ENCODE results near the gene NOSIP. TPM values are rescaled to one million over a fixed set of nuclear protein-coding genes. Genes with fewer than 3 reads are reported as not detected.
A peak's percentile ranks its signal among the peaks of the same experiment; 100 is the strongest.
"Not testable (repeated sequence)": the region's sequence is repeated elsewhere in the genome, so short reads cannot be mapped to it uniquely, and the experiment has no call there.

Gene NOSIP, protein sequence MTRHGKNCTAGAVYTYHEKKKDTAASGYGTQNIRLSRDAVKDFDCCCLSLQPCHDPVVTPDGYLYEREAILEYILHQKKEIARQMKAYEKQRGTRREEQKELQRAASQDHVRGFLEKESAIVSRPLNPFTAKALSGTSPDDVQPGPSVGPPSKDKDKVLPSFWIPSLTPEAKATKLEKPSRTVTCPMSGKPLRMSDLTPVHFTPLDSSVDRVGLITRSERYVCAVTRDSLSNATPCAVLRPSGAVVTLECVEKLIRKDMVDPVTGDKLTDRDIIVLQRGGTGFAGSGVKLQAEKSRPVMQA
- total RNA-seq = 66.1 and 68.5 TPM in 2 replicates

DNA sequence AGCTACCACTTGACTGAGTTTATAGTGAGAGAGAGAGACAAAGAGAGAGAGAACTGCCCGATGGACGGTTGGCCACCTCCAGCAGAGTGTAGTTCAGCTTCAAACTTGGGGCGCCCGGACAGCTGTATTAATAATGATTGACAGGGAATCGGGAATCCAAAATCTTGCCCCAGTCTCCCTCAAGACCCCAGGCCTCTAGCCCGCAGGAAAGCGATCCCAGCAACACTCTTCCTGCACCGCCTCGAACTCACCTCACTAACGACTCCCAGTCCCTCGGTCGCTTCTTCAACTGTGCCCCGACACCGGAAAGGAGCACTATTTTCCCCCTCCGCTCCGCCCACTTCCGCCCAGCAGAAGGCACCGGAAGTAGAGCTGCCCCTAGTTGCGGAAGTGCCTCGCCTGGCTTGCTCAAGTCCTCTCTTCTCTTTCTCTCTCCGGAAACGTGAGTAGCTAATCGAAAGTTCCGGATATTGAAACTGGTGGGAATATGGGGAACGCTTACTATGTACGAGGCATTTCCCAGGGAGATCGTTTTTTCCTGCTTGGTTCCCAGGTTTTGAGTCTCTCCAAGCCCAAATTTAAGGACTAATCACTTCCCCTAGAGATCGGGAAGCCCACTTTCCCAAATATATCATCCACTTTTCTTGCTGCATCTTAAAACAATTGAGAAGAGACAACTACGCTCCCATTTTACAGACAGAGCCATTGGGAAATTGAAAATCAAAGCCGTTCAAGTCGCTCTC is at the start of gene NOSIP:
Gene NOSIP, minus strand, starts transcription at position 293 of the 743 bp plus-strand sequence. CDS start 19,865 bp downstream, outside the sequence.
- H3K9me3 Mint-ChIP-seq = no peaks in the 10 kb centered on the region
- intact Hi-C loops (cut with micrococcal nuclease) = loop anchor here (1.0 kb wide), 1 partner anchor 10 kb away; no protein-coding TSS in a partner anchor
- H3K4me3 Mint-ChIP-seq = peak within 1 kb of the TSS; percentile 97
- peaks cover 3% of the 10 kb centered on the region for H3K27me3 Mint-ChIP-seq
- peak; percentile 99 for DNase-seq
- peaks cover 25% of the 10 kb centered on the region for H3K4me1 Mint-ChIP-seq
- peak within 1 kb of the TSS; percentile 93 for H3K27ac Mint-ChIP-seq
- H3K36me3 Mint-ChIP-seq (ENCODE audit: low read depth) = peaks cover 16% of the 10 kb centered on the region

DNA sequence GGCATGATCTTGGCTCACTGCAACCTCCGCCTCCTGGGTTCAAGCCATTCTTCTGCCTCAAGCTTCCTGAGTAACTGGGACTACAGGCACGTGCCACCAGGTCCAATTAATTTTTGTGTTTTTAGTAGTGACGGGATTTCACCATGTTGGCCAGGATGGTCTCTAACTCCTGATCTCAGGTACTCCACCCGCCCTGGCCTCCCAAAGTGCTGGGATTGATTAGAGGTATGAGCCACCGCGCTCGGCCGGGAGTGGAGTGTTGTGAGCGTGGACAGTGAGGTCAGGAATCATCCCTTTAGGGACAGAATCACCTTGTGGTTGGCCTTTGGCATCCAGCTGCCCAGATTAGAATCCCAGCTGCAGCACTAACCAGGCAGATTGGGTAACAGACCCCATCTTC is 49.3 kb upstream of the NOSIP start:
- Mint-ChIP-seq H3K9me3 (no peaks in the 10 kb centered on the region), H3K27ac (no peak overlapping the region), H3K4me3 (no peak overlapping the region), H3K4me1 (no peaks in the 10 kb centered on the region), H3K36me3 (ENCODE audit: low read depth) (peaks cover 15% of the 10 kb centered on the region), H3K27me3 (no peaks in the 10 kb centered on the region)
- no peak for DNase-seq
- intact Hi-C loops (cut with micrococcal nuclease) = no loop called here

GRCh38 chr19:49626226-49626625 is 45.9 kb upstream of the NOSIP start:
- no peaks in the 10 kb centered on the region for H3K27me3 Mint-ChIP-seq
- DNase-seq = no peak
- H3K9me3 Mint-ChIP-seq = no peaks in the 10 kb centered on the region
- H3K27ac Mint-ChIP-seq = no peak overlapping the region
- H3K36me3 Mint-ChIP-seq (ENCODE audit: low read depth) = peaks cover 32% of the 10 kb centered on the region
- H3K4me3 Mint-ChIP-seq = no peak overlapping the region
- intact Hi-C loops (cut with micrococcal nuclease) = no loop called here
- no peaks in the 10 kb centered on the region for H3K4me1 Mint-ChIP-seq

DNA sequence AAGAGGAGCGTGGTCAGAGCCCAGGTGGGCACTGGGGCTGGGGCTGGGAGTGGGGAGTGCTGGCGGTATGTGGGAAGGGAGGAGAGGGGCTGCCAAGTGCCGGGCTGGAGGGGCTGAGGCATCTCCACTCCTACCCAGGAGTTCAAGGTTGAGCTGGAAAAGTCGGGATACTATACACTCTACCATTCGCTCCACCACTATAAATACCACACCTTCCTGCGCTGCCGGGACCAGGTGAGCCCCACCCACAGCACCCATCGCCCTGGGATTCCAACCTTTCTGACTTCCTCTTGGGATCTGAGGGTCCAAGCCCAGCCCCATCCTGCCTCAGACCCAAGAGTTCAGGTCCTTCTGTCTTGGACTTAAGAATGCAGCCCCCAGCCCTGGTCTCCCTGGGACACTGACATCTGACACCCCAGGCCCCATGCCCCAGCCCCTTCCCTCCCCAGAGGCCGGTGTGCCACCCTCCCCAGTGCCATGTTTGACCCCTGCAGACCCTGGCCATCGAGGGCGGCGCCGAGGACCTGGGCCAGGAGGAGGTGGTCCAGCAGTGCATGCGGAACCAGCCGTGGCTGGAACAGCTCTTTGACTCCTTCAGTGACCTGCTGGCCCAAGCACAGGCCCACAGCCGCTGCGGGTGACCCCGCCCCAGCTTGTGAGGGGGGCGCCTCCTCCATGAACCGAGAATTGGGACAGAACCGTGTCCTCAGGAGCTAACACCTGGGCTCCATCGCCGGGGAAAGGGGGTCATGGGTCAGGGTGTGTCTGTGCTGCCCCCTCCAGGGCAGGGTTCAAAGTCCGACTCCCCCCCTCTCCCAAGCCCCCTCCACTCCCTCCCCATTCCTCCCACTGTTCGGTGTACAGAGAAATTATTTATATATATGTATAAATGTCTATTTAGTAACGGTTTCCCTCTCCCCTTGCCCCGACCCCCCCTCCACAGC is 44.9 kb upstream of the NOSIP start:
- H3K4me1 Mint-ChIP-seq = no peaks in the 10 kb centered on the region
- H3K27me3 Mint-ChIP-seq = no peaks in the 10 kb centered on the region
- no peak for DNase-seq
- no peaks in the 10 kb centered on the region for H3K9me3 Mint-ChIP-seq
- no peak overlapping the region for H3K4me3 Mint-ChIP-seq
- intact Hi-C loops (cut with micrococcal nuclease) = no loop called here
- no peak overlapping the region for H3K27ac Mint-ChIP-seq
- peaks cover 32% of the 10 kb centered on the region for H3K36me3 Mint-ChIP-seq (ENCODE audit: low read depth)

DNA sequence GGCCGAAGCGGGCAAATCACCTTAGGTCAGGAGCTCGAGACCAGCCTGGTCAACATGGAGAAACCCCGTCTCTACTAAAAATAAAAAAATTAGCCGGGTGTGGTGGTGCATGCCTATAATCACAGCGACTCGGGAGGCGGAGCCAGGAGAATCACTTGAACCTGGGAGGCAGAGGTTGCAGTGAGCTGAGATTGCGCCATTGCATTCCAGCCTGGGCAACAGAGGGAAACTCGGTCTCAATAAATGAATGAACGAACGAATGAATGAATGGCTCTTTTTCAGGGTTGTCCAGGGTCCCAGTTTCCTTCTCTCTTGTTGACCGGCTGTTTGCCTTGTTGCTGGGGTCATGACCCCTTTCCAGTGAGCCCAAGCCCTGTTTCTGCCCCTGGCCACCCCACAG is 37.5 kb upstream of the NOSIP start:
- H3K4me1 Mint-ChIP-seq; intact Hi-C loops (cut with micrococcal nuclease); H3K9me3 Mint-ChIP-seq; DNase-seq; H3K4me3 Mint-ChIP-seq; H3K27me3 Mint-ChIP-seq; H3K27ac Mint-ChIP-seq: not testable (repeated sequence)
- H3K36me3 Mint-ChIP-seq (ENCODE audit: low read depth) = peaks cover 59% of the 10 kb centered on the region

GRCh38 chr19:49616945-49617344 is 36.6 kb upstream of the NOSIP start:
- Mint-ChIP-seq H3K4me1 (peaks cover 9% of the 10 kb centered on the region), H3K9me3 (no peaks in the 10 kb centered on the region), H3K27me3 (no peaks in the 10 kb centered on the region), H3K4me3 (no peak overlapping the region), H3K36me3 (ENCODE audit: low read depth) (peaks cover 58% of the 10 kb centered on the region), H3K27ac (no peak overlapping the region)
- intact Hi-C loops (cut with micrococcal nuclease) = no loop called here
- no peak for DNase-seq

- Mint-ChIP-seq H3K27me3 (no peaks in the 10 kb centered on the region), H3K4me1 (peaks cover 9% of the 10 kb centered on the region), H3K9me3 (no peaks in the 10 kb centered on the region), H3K27ac (no peak overlapping the region), H3K36me3 (ENCODE audit: low read depth) (peaks cover 55% of the 10 kb centered on the region), H3K4me3 (no peak overlapping the region)
- no peak for DNase-seq
- intact Hi-C loops (cut with micrococcal nuclease) = no loop called here
Measured at GRCh38 chr19:49616532-49616931, 36.2 kb upstream of the NOSIP start.

DNA sequence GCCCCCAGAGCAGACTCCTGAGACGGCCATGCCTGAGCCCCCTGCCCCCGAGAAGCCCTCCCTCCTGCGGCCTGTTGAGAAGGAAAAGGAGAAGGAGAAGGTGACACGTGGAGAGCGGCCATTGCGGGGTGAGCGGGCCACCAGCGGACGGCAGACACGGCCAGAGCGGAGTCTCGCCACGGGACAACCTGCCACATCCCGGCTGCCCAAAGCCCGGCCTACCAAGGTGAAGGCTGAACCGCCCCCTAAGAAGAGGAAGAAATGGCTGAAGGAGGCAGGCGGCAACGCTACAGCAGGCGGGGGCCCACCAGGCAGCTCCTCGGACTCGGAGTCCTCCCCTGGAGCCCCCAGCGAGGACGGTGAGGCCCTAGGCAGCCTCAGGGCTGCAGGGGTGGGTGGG is 35.5 kb upstream of the NOSIP start:
- intact Hi-C loops (cut with micrococcal nuclease) = no loop called here
- peaks cover 9% of the 10 kb centered on the region for H3K4me1 Mint-ChIP-seq
- no peaks in the 10 kb centered on the region for H3K9me3 Mint-ChIP-seq
- H3K36me3 Mint-ChIP-seq (ENCODE audit: low read depth) = peaks cover 51% of the 10 kb centered on the region
- DNase-seq = no peak
- no peak overlapping the region for H3K4me3 Mint-ChIP-seq
- H3K27ac Mint-ChIP-seq = no peak overlapping the region
- H3K27me3 Mint-ChIP-seq = no peaks in the 10 kb centered on the region

DNA sequence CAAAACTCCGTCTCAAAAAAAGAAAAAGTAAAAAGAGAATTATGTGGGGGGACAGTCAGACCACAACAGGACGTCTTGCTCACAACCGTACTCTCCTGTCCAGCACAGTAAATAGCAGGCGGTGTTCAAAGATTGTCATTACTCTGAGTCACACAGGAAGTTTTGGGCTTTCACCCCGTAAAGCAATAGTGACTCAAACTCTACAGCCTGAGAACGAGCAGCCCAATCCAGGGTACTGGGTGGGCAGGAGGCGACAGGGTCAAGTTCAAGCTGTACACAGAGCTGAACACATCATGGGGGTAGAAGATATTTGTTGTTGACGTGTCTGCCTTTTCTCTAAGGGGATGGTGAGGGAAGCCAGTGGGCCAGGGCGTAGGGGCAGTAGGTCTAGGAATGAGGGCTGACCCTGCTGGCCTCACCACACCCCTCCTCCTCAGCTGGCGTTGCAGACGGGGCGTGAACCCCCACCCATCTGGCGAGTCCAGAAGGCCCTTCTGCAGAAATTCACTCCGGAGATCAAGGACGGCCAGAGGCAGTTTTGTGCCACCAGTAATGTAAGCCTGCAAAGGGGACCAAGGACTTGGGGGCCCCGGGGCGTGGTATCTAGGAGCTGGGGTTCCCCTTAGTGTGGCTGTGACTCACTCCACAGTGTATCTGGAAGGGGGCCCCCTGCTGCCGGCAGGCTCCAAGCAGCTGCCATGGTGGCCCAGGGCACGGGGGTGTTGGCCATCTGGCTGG is 33.9 kb upstream of the NOSIP start:
- Mint-ChIP-seq H3K4me3 (no peak overlapping the region), H3K4me1 (peaks cover 9% of the 10 kb centered on the region), H3K9me3 (no peaks in the 10 kb centered on the region), H3K27ac (peak overlapping the region; percentile 55), H3K27me3 (no peaks in the 10 kb centered on the region), H3K36me3 (ENCODE audit: low read depth) (peaks cover 53% of the 10 kb centered on the region)
- no peak for DNase-seq
- intact Hi-C loops (cut with micrococcal nuclease) = no loop called here

DNA sequence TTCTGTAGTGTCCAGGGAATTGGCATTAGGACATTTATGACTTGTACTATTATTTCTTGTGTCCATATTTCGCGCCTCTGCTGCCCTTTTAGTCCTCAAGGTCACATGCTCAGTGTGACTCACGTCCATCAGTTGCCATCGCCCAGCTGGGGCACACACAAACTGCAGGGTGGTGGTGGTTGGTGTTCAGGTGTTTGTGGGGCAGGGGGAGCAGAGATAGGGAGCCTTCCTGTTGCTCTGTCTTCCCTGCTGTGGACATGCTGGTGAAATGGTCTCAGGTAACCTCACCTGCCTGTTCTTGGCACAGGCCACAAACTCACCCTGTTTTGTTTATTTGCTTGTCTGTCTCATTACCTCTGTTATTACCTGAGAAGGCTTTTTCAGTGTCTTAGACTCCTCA is 33.0 kb upstream of the NOSIP start:
- H3K36me3 Mint-ChIP-seq (ENCODE audit: low read depth) = peaks cover 53% of the 10 kb centered on the region
- H3K4me3 Mint-ChIP-seq = no peak overlapping the region
- H3K4me1 Mint-ChIP-seq = peaks cover 9% of the 10 kb centered on the region
- no peak overlapping the region for H3K27ac Mint-ChIP-seq
- intact Hi-C loops (cut with micrococcal nuclease) = no loop called here
- no peak for DNase-seq
- no peaks in the 10 kb centered on the region for H3K9me3 Mint-ChIP-seq
- H3K27me3 Mint-ChIP-seq = no peaks in the 10 kb centered on the region

GRCh38 chr19:49609499-49610092 is 29.2 kb upstream of the NOSIP start:
- peaks cover 9% of the 10 kb centered on the region for H3K4me1 Mint-ChIP-seq
- H3K9me3 Mint-ChIP-seq = no peaks in the 10 kb centered on the region
- H3K27ac Mint-ChIP-seq = no peak overlapping the region
- DNase-seq = no peak
- intact Hi-C loops (cut with micrococcal nuclease) = no loop called here
- H3K4me3 Mint-ChIP-seq = no peak overlapping the region
- H3K27me3 Mint-ChIP-seq = no peaks in the 10 kb centered on the region
- H3K36me3 Mint-ChIP-seq (ENCODE audit: low read depth) = peaks cover 30% of the 10 kb centered on the region

GRCh38 chr19:49605605-49606004 is 25.2 kb upstream of the NOSIP start:
- intact Hi-C loops (cut with micrococcal nuclease) = no loop called here
- no peak overlapping the region for H3K4me3 Mint-ChIP-seq
- peaks cover 42% of the 10 kb centered on the region for H3K36me3 Mint-ChIP-seq (ENCODE audit: low read depth)
- H3K4me1 Mint-ChIP-seq = peaks cover 3% of the 10 kb centered on the region
- DNase-seq = no peak
- no peaks in the 10 kb centered on the region for H3K27me3 Mint-ChIP-seq
- H3K27ac Mint-ChIP-seq = no peak overlapping the region
- H3K9me3 Mint-ChIP-seq = no peaks in the 10 kb centered on the region

DNA sequence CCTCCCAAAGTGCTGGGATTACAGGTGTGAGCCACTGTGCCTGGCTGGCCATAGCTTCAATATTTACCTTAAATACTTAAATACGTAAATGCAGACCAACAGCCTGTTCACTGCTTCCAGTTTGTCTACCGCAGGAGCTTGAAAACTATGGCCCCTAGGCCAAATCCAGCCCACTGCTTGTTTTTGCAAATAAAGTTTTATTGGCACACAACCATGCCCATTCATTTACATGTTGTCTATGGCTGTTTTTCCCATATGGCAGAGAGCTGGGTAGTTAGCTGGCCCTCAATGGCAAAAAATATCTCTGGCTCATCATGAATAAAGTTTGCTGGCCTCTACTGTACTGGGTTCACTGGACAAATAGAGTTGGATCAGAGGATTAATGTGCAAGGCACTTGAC is 22.4 kb upstream of the NOSIP start:
- H3K27ac Mint-ChIP-seq = no peak overlapping the region
- H3K36me3 Mint-ChIP-seq (ENCODE audit: low read depth) = peaks cover 48% of the 10 kb centered on the region
- no peaks in the 10 kb centered on the region for H3K9me3 Mint-ChIP-seq
- H3K27me3 Mint-ChIP-seq = no peaks in the 10 kb centered on the region
- peaks cover 5% of the 10 kb centered on the region for H3K4me1 Mint-ChIP-seq
- no peak for DNase-seq
- intact Hi-C loops (cut with micrococcal nuclease) = no loop called here
- no peak overlapping the region for H3K4me3 Mint-ChIP-seq

All from activated CD4-positive, alpha-beta T cell treated with anti-CD3 and anti-CD28 coated beads, Interleukin-2, amount 10 ng/mL, durations not matched to agents 24 days and 14 days (primary cell).